ENCODE results near the gene CEMIP.
A peak's percentile ranks its signal among the peaks of the same experiment; 100 is the strongest.

The CEMIP gene

GRCh38 chr15:80779658-80780415 lies 667 bp downstream of the CEMIP start:
- Mint-ChIP-seq H3K4me3 (peak overlapping the region in 1 of 2 donors; percentile 47), H3K9me3 (no peaks in the 10 kb centered on the region), H3K27me3 (peaks cover 47 to 79% of the 10 kb centered on the region in 2 donors), H3K36me3 (ENCODE audit: insufficient read depth) (peaks cover 3% of the 10 kb centered on the region), H3K27ac (no peak overlapping the region), H3K4me1 (ENCODE audit: low read depth in 2 of 2) (peaks cover 0 to 6% of the 10 kb centered on the region in 2 donors)
- no peak for ATAC-seq (replicated peaks)
- DNase-seq: no peak

- ATAC-seq (replicated peaks) (no peak), DNase-seq (no peak)
- Mint-ChIP-seq H3K4me1 (ENCODE audit: low read depth in 2 of 2) (peaks cover 0 to 6% of the 10 kb centered on the region in 2 donors), H3K27me3 (peaks cover 47 to 85% of the 10 kb centered on the region in 2 donors), H3K9me3 (no peaks in the 10 kb centered on the region), H3K27ac (no peak overlapping the region), H3K4me3 (no peak overlapping the region), H3K36me3 (ENCODE audit: insufficient read depth) (peaks cover 3% of the 10 kb centered on the region)
These were observed 1.4 kb downstream of the CEMIP start for GRCh38 chr15:80780416-80781221.

DNA sequence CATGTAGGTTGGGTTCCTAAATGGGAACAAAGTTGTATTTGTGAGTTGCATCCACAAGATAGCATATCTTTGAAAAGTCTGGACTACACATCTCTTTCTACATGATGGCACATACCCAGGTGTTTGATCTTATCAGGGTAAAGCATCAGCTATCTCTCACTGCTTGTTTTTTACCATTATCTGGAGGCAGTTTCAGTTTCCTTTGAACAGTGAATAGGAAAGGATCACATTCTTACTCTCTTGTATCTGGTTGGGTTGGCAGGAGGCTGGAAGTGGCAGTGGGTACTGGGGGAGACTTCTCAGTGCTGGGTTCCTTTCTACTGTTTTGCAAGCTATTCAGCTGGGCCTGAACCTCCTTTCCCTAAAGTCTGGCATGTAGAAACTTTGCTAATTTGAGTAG lies 4.1 kb downstream of the CEMIP start:
- Mint-ChIP-seq H3K9me3 (no peaks in the 10 kb centered on the region), H3K36me3 (ENCODE audit: insufficient read depth) (peaks cover 3% of the 10 kb centered on the region), H3K4me3 (no peak overlapping the region), H3K27ac (no peak overlapping the region), H3K4me1 (ENCODE audit: low read depth in 2 of 2) (peaks cover 0 to 6% of the 10 kb centered on the region in 2 donors), H3K27me3 (peaks cover 37 to 77% of the 10 kb centered on the region in 2 donors)
- DNase-seq (no peak), ATAC-seq (replicated peaks) (no peak)

- no peaks in the 10 kb centered on the region for H3K9me3 Mint-ChIP-seq
- no peak overlapping the region for H3K27ac Mint-ChIP-seq
- H3K4me1 Mint-ChIP-seq (ENCODE audit: low read depth in 2 of 2): no peaks in the 10 kb centered on the region
- no peak overlapping the region for H3K4me3 Mint-ChIP-seq
- ATAC-seq (replicated peaks) (no peak), DNase-seq (no peak)
- peaks cover 32 to 76% of the 10 kb centered on the region in 2 donors for H3K27me3 Mint-ChIP-seq
- H3K36me3 Mint-ChIP-seq (ENCODE audit: insufficient read depth): no peaks in the 10 kb centered on the region
These were observed 6.2 kb downstream of the CEMIP start for GRCh38 chr15:80785335-80785734.

DNA sequence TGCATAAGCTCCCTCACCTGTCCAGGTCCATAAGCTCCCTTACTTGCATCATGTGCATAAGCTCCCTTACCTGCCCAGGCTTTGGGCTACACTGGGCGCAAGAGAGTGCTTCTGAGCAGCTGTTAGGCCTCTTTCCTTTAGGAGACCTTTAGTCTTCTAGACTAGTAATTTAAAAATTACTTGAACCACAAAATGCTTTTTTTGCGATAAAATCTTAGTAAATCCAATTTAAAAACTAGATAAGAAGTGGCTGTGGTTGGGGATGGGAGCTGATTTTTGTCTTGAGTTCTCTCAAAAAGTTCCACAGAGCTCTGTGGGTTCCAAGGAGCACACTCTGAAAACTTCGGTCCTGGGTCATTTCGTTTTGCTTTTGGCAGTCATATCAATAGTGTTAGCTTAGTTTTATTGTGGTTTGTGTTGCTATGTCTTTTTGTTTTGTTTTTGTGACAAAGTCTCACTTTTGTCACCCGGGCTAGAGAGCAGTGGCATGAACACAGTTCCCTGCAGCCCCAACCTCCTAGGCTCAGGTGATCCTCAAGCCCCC lies 6.7 kb downstream of the CEMIP start:
- ATAC-seq (replicated peaks): no peak

GRCh38 chr15:80787316-80787715 lies 8.1 kb downstream of the CEMIP start:
- no peaks in the 10 kb centered on the region for H3K9me3 Mint-ChIP-seq
- H3K36me3 Mint-ChIP-seq (ENCODE audit: insufficient read depth): no peaks in the 10 kb centered on the region
- H3K4me1 Mint-ChIP-seq (ENCODE audit: low read depth in 2 of 2): no peaks in the 10 kb centered on the region
- no peak for DNase-seq
- no peak overlapping the region for H3K27ac Mint-ChIP-seq
- no peak overlapping the region for H3K4me3 Mint-ChIP-seq
- peaks cover 26 to 76% of the 10 kb centered on the region in 2 donors for H3K27me3 Mint-ChIP-seq
- no peak for ATAC-seq (replicated peaks)

More for the DNA sequence above, 6.7 kb downstream of the CEMIP start:
- no peak for DNase-seq
- Mint-ChIP-seq H3K4me1 (ENCODE audit: low read depth in 2 of 2) (no peaks in the 10 kb centered on the region), H3K9me3 (no peaks in the 10 kb centered on the region), H3K27ac (no peak overlapping the region), H3K4me3 (no peak overlapping the region), H3K27me3 (peaks cover 32 to 76% of the 10 kb centered on the region in 2 donors), H3K36me3 (ENCODE audit: insufficient read depth) (no peaks in the 10 kb centered on the region)

GRCh38 chr15:80788536-80788935 lies 9.4 kb downstream of the CEMIP start:
- no peaks in the 10 kb centered on the region for H3K4me1 Mint-ChIP-seq (ENCODE audit: low read depth in 2 of 2)

GRCh38 chr15:80789296-80789695 lies 10.1 kb downstream of the CEMIP start:
- Mint-ChIP-seq H3K27me3 (peaks cover 28 to 73% of the 10 kb centered on the region in 2 donors), H3K4me1 (ENCODE audit: low read depth in 2 of 2) (no peaks in the 10 kb centered on the region), H3K36me3 (ENCODE audit: insufficient read depth) (no peaks in the 10 kb centered on the region), H3K4me3 (no peak overlapping the region), H3K27ac (no peak overlapping the region), H3K9me3 (no peaks in the 10 kb centered on the region)
- DNase-seq (no peak), ATAC-seq (replicated peaks) (no peak)

More at GRCh38 chr15:80788536-80788935, 9.4 kb downstream of the CEMIP start:
- Mint-ChIP-seq H3K27ac (no peak overlapping the region), H3K36me3 (ENCODE audit: insufficient read depth) (no peaks in the 10 kb centered on the region), H3K9me3 (no peaks in the 10 kb centered on the region), H3K27me3 (peaks cover 28 to 75% of the 10 kb centered on the region in 2 donors), H3K4me3 (no peak overlapping the region)
- DNase-seq (no peak), ATAC-seq (replicated peaks) (no peak)

- Mint-ChIP-seq H3K36me3 (ENCODE audit: insufficient read depth) (no peaks in the 10 kb centered on the region), H3K4me1 (ENCODE audit: low read depth in 2 of 2) (no peaks in the 10 kb centered on the region), H3K27me3 (peaks cover 32 to 73% of the 10 kb centered on the region in 2 donors), H3K27ac (no peak overlapping the region), H3K9me3 (no peaks in the 10 kb centered on the region), H3K4me3 (no peak overlapping the region)
- ATAC-seq (replicated peaks) (no peak), DNase-seq (no peak)
These were observed 10.6 kb downstream of the CEMIP start for GRCh38 chr15:80789796-80790195.

DNA sequence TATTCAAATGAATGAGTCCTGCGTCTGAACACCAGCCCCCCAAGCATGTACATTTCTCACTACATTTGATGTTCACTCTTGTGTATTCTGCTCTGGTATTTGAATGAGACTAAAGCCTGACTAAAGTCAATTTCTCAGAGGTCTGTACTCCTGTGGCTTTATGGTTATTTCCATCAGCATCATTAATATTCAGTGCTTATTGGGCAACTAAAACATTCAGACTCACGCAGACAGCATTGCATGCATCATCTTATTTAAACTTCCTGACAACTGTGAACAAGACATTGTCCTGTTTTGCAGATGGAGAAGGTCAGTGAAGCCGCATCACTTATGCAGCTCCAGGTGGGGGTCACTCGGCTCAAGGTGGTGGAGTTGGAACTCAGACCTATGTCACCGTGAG lies 11.1 kb downstream of the CEMIP start:
- ATAC-seq (replicated peaks): no peak
- Mint-ChIP-seq H3K4me3 (no peak overlapping the region), H3K4me1 (ENCODE audit: low read depth in 2 of 2) (no peaks in the 10 kb centered on the region), H3K9me3 (no peaks in the 10 kb centered on the region), H3K36me3 (ENCODE audit: insufficient read depth) (no peaks in the 10 kb centered on the region), H3K27ac (no peak overlapping the region), H3K27me3 (peaks cover 36 to 73% of the 10 kb centered on the region in 2 donors)
- no peak for DNase-seq

DNA sequence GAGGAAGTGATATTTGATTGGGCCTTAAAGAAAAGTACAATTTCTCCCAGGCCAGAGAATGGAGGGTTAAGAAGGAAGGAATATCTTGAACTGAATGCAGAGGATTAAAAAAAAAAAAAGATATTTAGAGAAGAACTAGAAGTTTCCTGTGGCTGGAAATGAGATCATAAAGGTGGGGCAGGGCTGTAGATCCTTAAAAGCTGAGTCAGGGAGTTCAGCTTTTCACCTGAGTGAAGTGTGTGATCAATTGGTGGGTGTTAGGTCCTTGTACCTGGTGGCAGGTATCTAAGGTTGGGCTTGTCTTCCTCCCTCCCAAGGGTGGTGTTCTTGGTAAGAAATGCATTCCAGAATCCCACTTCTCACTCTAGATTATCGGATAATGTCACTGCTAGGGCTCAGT lies 11.8 kb downstream of the CEMIP start:
- H3K36me3 Mint-ChIP-seq (ENCODE audit: insufficient read depth): no peaks in the 10 kb centered on the region
- H3K27ac Mint-ChIP-seq: no peak overlapping the region
- H3K27me3 Mint-ChIP-seq: peaks cover 40 to 78% of the 10 kb centered on the region in 2 donors
- no peaks in the 10 kb centered on the region for H3K9me3 Mint-ChIP-seq
- no peak for DNase-seq
- ATAC-seq (replicated peaks): no peak
- no peaks in the 10 kb centered on the region for H3K4me1 Mint-ChIP-seq (ENCODE audit: low read depth in 2 of 2)
- no peak overlapping the region for H3K4me3 Mint-ChIP-seq

GRCh38 chr15:80796407-80796806 lies 17.2 kb downstream of the CEMIP start:
- Mint-ChIP-seq H3K27ac (no peak overlapping the region), H3K4me3 (no peak overlapping the region), H3K4me1 (ENCODE audit: low read depth in 2 of 2) (no peaks in the 10 kb centered on the region), H3K36me3 (ENCODE audit: insufficient read depth) (no peaks in the 10 kb centered on the region), H3K27me3 (peaks cover 46 to 76% of the 10 kb centered on the region in 2 donors), H3K9me3 (no peaks in the 10 kb centered on the region)
- no peak for ATAC-seq (replicated peaks)
- DNase-seq: no peak

- Mint-ChIP-seq H3K9me3 (no peaks in the 10 kb centered on the region), H3K4me1 (ENCODE audit: low read depth in 2 of 2) (no peaks in the 10 kb centered on the region), H3K36me3 (ENCODE audit: insufficient read depth) (peaks cover 2% of the 10 kb centered on the region), H3K4me3 (no peak overlapping the region), H3K27me3 (peaks cover 35 to 57% of the 10 kb centered on the region in 2 donors), H3K27ac (no peak overlapping the region)
- DNase-seq (no peak), ATAC-seq (replicated peaks) (no peak)
These were observed 19.7 kb downstream of the CEMIP start for GRCh38 chr15:80798911-80799310.

Data from effector memory CD8-positive, alpha-beta T cell (primary cell).